GM19438 (cell line): ENCODE measurements around the gene APOL2.
"Not testable (repeated sequence)": the region's sequence is repeated elsewhere in the genome, so short reads cannot be mapped to it uniquely, and the experiment has no call there.

ENCODE experiments used
- ATAC-seq: cut with Tn5 transposase; IDR thresholded peaks from one replicate; pipeline ENCODE4 v1.9.1; 2021; ENCODE audit warnings: low read depth; ENCODE audit not compliant: unreplicated experiment

APOL2 gene

DNA sequence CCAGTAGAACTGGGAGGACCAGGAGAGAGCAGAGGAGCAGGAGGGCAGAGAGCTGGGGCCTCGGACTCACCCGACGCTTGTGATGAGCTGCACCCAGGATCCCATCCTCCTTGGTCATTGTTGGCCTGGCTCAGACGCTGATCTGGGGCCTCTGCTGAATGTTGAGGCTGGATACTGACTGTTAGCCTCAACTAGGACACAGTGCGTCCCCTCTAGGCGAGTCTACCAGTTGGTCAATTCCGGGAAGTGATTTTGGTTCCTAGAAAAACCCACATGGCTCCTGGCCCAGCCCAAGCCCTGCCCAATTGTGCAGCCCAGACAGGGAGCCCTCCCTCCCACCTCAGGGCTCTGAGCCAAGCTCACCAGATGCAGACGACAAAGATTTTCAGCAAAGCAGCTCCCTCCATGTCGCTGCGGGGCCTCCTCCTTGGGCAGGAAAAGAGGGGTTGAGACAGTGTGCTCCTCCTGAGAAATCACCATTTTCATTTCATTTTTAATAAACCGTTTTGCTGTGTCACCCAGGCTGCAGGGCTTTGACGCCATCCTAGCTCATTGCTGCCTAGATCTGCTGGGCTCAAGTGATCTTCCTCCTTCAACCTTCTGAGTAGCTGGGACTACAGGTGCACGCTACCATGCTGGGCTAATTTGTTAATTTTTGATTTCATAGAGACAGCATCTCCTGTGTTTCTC is 37.6 kb downstream of the APOL2 start, which contains the start of gene APOL4:
APOL4 (minus strand) TSS at position 180 of the 690 bp plus-strand sequence; CDS start at position 105, 75 bp downstream.
- no peak for ATAC-seq

DNA sequence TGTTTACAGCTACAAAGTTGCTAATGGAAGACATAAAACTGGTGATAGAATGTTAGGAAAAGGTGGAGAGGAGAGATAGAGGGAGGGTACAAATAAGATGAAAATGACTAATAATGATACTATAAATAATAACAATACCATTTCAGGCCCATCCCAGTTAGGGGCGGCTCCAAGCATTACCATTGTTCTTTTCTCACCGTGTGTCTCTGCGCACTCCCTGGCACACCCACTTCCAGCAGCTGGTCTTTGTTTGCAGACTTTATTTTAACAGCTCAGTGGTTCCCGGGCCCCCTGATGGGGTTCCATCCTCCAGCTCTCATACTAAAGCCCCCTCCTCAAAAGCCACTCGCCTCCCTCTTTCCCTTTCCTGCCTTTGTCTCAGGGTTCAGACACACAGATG is 38.3 kb downstream of the APOL2 start:
- ATAC-seq = not testable (repeated sequence)

DNA sequence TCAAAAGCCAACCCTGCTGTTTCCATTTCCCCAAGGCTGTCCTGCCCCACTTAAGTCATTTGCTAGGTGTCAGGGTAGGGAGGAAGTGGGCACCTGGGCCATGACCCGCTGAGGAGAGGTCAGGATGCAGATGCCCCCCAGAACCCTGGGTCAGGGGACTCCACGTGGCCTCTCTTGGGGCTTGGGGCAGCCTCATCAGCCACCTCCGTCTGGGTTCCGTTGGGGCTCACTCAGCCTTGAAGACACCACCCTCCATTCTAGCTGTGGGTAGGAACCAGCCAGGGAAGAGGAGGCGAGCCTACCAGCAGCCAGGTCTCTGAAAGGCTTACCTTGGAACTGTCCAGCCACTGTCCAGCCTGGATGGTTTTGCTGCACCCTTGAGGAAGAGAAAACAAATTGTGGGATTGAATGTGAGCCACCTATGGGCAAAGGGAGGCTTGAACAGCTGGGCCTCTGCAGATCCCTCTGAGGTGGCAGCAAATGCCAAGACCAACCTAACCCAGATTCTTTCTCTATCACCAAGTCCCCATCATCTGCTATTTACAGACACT is 40.3 kb downstream of the APOL2 start:
- no peak for ATAC-seq

DNA sequence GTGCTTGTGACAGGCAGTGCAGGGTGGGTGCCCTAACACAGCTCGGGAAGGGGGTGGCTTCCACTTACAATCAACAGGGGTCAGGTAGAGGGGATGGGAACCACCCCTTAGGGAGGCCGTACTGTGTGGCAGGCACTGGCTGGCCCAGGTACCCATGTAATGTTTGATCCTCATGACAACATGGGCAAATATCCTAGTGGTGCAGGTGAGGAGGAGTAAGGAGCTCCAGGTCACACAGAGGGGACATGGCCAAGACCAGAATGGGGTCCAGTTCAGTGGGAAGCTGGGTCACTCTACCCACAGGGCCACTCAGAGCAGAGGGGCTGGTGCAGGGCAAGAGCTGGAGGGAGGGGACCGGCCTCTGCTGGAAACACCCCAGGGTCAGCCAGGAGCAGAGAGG is 40.8 kb downstream of the APOL2 start:
- ATAC-seq = no peak

DNA sequence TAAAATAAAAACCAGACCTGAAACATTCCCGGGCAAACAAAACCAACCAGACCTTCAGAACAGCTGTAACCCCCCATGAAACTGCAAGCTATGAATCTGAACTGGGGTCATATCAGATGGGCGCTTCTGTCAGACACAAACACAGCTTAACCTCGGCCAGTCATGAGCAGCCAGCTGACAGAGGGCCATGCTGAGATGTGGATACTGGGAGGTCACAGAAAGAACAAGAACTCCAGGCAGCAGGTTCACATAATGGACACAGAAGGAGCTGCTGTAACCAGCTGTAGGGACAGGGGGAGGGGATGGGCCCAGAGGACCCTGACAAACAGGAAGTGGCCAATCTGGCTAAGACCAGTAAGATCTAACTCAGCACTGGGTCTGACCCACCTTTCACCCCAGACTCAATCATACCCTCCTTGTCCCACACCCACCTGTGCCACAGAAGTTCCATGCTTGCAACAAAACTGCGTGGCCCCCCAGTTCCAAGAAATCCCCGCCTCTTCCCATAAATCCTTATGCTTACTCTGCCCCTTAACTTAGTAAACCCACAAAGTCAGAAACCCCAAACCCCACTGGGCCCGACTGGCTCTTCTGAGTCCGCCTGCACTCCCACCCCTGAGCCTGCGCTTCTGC is 41.7 kb downstream of the APOL2 start:
- no peak for ATAC-seq

DNA sequence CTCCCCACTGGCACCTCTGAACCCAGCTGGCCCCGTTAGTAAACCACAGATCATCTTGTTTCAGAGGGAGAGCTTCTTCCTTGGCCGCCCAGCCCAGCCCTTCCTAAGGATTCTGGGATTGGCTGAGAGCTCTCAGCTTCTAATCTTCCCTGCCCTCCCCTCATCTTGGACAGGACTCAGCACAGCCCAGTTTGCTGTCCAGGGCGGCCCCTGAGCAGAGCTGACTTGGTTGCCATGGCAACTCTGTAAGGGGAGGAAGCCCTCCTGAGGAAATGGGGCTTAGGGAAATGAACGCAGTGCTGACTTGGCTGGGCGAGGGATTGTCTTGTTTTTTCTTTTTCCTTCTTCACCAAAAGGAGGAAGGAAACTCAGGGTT is 42.3 kb downstream of the APOL2 start:
- ATAC-seq = no peak

- ATAC-seq = no peak
Measured at GRCh38 chr22:36196254-36197064, 42.9 kb downstream of the APOL2 start.

DNA sequence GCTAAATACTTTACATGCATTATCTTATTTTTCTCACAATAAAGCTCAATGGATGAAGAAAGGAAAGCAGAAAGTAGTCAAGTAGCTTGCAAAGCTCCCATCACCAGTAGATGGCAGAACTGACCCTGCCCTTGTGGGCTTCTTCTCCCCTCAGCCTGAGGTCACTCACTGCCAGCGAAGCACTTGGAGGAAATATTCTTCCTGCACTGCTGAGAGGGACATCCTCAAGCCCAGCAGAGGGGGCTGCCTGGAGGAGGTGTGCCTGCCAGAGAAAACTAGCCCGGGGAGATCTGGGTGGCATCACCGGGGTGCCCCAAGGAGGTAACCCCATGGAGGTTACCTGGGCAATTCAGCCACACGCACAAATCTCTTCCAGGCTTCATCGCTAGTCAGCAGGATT is 44.4 kb downstream of the APOL2 start:
- ATAC-seq = no peak

- ATAC-seq = no peak
Measured at GRCh38 chr22:36194385-36194784, 44.9 kb downstream of the APOL2 start.

- no peak for ATAC-seq
Measured at GRCh38 chr22:36193577-36193976, 45.8 kb downstream of the APOL2 start.

GRCh38 chr22:36193171-36193570 is 46.2 kb downstream of the APOL2 start:
- ATAC-seq = no peak

GRCh38 chr22:36192542-36192941 is 46.8 kb downstream of the APOL2 start:
- ATAC-seq = no peak

- no peak for ATAC-seq
Measured at GRCh38 chr22:36191106-36191836, 48.1 kb downstream of the APOL2 start.

DNA sequence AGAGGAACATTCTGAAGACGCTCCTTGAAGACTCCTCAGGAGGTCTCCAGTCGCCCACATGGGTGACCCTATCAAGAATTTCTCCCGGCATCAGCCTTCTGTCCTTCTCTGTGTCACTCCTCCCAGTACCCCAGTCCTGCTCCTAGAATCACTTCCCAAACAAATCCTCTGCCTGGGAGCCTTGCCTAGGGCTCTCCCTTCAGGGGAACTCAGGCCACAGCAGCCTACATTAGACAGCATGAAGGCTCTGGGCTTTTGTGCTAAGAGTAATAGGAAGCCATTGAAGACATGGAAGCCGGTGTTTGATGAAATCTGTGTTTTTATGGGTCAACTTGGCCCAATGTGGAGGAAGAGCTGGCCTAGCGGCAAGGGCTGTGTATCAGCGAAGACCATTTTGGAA is 51.5 kb downstream of the APOL2 start:
- not testable (repeated sequence) for ATAC-seq

- ATAC-seq = no peak
Measured at GRCh38 chr22:36185828-36186624, 53.3 kb downstream of the APOL2 start.

GRCh38 chr22:36184433-36185025 is 54.8 kb downstream of the APOL2 start:
- no peak for ATAC-seq

DNA sequence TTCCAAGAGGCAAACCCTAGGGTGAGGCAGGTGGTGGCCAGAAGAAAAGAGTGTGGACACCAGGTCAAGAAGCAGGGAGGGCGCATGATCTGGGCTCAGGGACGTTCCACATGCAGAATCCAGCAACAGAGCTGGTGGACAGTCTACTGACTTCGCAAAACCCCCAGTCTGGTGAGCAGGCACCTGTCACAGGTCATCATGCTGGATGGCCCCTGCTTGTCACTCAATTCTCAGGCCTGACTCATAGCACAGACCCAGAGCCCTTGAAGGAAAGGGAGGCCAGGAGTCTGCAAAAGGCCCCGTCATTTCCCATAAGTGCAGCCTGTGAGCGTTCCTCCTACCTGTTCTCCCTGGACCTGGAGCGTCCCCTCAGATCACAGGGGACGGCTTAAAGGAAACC is 55.9 kb downstream of the APOL2 start:
- no peak for ATAC-seq

DNA sequence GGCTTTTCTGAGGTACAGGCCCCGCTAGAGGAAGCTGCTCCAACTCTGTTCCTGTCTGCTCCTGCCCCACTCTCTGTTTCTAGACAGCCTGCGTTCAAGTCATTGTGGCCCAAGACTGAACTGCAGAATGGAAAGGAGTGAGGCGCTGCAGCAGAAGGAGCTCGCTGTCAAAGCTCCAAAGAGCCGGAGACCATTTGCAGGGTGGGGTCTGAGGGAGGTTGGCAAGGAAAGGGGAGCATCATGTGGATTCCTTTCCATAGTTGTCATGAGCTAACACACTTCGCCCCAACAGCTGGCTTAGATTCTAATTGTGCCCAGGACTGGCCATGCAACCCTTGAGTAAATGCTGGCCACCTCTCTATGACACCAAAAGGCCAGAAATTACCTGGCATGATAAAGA is 56.5 kb downstream of the APOL2 start:
- ATAC-seq = no peak

DNA sequence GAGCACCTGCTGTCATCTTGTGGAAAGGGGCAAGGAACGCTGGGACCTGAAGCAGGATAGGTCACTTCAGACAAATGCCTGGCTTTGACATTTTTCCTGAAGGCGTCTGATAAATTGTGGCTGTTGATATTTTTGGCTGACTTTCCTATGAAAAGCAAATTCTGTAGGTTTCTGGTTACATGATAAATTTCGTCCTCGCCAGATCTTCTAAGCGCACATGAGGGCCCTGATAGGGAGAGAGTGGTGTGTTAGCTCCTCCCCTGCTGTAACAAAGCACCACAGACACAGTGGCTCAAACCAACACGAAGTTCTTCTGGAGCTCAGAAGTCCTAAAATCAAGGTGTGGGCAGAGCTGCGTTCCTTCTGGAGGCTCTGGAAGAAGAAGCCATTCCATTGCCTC is 57.3 kb downstream of the APOL2 start:
- no peak for ATAC-seq
